SK-N-MC (cell line): ENCODE data around the gene NCAM2.
A peak's percentile ranks its signal among the peaks of the same experiment; 100 is the strongest.

ENCODE experiments used
- DNase-seq: peaks from one replicate; pipeline ENCODE4 v3.0.0-alpha.2; 2011; ENCODE audit warnings: low read depth, low spot score
- H3K27ac ChIP-seq: fragments of 200-600 bp; sonication (generic); 2 replicates; pipeline ENCODE4 v1.5.1; 2016; ENCODE audit warnings: mixed run types
- H3K36me3 ChIP-seq: fragments of 200-600 bp; sonication (generic); 2 replicates; pipeline ENCODE4 v1.6.1; 2017; ENCODE audit warnings: antibody characterized with exemption, low read length, mixed read lengths; ENCODE audit not compliant: insufficient read depth
- H3K4me3 ChIP-seq: fragments of 200-600 bp; sonication (generic); 2 replicates; pipeline ENCODE4 v1.5.1; 2016
- H3K9ac ChIP-seq: fragments of 200-600 bp; sonication (generic); 2 replicates; pipeline ENCODE4 v1.8.0; 2017; ENCODE audit warnings: mixed run types, mixed read lengths; ENCODE audit not compliant: insufficient read length
- H3K9me3 ChIP-seq: fragments of 200-600 bp; sonication (generic); 2 replicates; pipeline ENCODE4 v1.6.1; 2017; ENCODE audit warnings: low read depth, mild to moderate bottlenecking, antibody characterized with exemption, low read length, moderate library complexity, mixed read lengths
- EZH2 ChIP-seq: fragments of 200-600 bp; sonication (generic); IDR thresholded peaks from one replicate; pipeline ENCODE4 v1.6.1; 2017; ENCODE audit warnings: antibody characterized with exemption
- FOXP2 ChIP-seq: optimal IDR thresholded peaks from 2 replicates; pipeline ENCODE3; 2011; ENCODE audit warnings: mild to moderate bottlenecking, moderate library complexity; ENCODE audit not compliant: insufficient read depth; ENCODE audit errors: extremely low read length, control extremely low read depth
- POLR2AphosphoS5 ChIP-seq: IDR thresholded peaks from 2 replicates; pipeline ENCODE4 v1.6.1; 2012; ENCODE audit warnings: mild to moderate bottlenecking, low read depth, low read length, borderline replicate concordance

The NCAM2 gene

DNA sequence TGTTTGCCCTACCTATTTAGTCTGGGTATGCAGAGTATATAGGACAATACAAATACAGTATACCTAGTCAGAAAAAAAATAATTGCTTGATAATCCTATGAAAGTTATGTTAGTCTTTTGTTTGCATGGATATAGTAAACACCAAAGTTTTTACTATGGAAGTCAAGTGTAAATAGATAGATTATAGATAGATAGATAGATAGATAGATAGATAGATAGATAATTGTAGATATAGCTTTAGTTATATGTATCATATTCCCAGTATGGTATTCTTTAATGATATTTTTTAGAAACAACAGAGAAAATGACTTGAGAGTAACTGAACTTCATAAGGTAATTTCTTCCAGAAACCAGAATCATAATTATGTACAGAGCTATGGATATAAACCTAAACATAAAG lies 158.2 kb downstream of the NCAM2 start:
- Histone ChIP-seq H3K27ac (no peak overlapping the region), H3K36me3 (no peaks in the 10 kb centered on the region), H3K4me3 (no peak overlapping the region), H3K9ac (no peak overlapping the region), H3K9me3 (no peaks in the 10 kb centered on the region)
- DNase-seq: no peak
- TF ChIP-seq POLR2AphosphoS5: no peak
- TF ChIP-seq EZH2: no peak
- TF ChIP-seq FOXP2: no peak

DNA sequence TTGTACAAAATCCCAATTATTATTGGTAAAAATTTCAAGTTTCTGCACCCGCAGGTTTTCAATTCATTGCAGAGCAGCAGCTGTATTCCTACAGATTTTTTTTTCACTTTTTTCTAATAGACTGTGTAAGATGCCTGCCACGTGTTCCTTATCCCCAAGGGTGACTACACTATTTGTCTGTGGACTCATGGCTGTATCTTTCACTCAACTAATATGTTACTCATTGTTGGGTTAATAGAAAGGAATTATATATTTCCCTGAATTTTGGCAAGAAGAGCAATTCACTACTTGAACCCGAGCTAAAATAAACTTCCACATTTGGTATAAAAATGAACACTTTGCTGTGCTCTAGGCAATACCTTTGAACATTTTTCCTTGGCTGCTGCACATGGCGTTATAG lies 158.7 kb downstream of the NCAM2 start:
- H3K4me3 ChIP-seq: no peak overlapping the region
- DNase-seq: no peak
- no peaks in the 10 kb centered on the region for H3K9me3 ChIP-seq
- no peaks in the 10 kb centered on the region for H3K36me3 ChIP-seq
- H3K27ac ChIP-seq: no peak overlapping the region
- no peak overlapping the region for H3K9ac ChIP-seq
- TF ChIP-seq EZH2 (no peak), FOXP2 (no peak), POLR2AphosphoS5 (no peak)

DNA sequence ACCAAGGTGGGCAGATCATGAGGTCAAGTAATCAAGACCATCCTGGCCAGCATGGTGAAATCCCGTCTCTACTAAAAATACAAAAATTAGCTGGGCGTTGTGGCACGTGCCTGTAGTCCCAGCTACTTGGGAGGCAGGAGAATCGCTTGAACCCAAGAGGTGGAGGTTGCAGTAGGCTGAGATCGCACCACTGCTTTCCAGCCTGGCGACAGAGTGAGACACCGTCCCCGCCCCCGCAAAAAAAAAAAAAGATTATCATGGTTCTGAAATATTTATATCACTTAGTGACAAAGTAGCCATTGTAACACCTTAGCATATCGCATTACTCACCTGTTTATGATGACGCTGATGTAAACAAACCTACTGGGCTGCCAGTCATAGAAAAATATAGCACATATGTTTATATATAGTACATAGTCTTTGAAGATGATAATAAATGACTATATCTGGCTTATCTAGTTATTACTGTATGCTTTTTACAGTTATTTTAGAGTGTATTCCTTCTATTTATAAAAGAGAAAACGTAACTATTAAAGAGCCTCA lies 160.2 kb downstream of the NCAM2 start:
- no peak overlapping the region for H3K27ac ChIP-seq
- no peaks in the 10 kb centered on the region for H3K36me3 ChIP-seq
- H3K9ac ChIP-seq: no peak overlapping the region
- H3K9me3 ChIP-seq: no peaks in the 10 kb centered on the region
- DNase-seq: no peak
- TF ChIP-seq FOXP2 (no peak), EZH2 (no peak), POLR2AphosphoS5 (no peak)
- no peak overlapping the region for H3K4me3 ChIP-seq

DNA sequence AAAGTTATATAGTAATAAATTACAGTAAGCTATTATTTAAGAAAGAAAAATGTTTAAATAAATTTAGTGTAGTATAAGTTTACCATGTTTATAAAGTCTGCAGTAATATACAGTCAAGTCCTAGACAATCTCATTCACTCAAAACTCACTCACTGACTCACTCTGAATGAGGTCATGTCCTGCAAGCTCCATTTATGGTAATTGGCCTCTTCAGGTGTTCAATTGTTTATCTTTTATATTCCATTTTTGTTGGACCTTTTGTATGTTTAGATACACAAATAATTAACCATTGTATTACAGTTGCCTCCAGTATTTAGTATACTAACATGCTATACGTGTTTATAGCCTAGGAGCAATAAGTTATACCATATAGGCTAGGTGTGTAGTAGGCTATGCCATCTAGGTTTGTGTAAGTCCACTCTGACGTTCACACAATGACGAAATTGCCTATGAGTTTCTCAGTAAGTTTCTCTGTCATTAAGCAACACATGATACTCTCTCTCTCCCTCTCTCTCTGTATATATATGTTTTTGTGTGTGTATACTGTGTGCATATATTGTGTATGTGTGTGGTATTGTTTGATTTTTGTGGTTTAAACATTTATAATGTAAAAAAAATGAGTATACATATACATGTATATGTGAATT lies 161.2 kb downstream of the NCAM2 start:
- Histone ChIP-seq H3K9ac (no peak overlapping the region), H3K27ac (no peak overlapping the region), H3K36me3 (no peaks in the 10 kb centered on the region), H3K9me3 (no peaks in the 10 kb centered on the region), H3K4me3 (no peak overlapping the region)
- TF ChIP-seq FOXP2: no peak
- TF ChIP-seq EZH2: no peak
- TF ChIP-seq POLR2AphosphoS5: no peak
- DNase-seq: no peak

DNA sequence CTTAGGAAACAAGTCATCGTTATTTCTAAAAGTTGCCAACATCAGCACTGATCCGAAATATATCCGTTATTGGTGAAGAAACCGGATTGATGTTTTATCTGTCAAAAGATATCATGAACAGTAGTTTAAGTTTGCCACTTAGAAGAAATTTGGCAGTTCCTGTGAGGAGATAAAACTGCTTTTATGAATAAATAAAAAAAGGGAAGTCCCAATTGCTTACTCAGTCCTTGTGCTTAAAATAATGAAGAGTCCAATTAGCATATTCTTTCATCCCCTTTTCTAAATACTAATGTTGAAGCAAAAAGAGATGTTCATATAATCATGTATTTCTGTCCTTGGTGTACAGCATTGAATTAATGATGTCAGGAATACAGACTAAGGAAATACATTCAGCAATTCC lies 164.6 kb downstream of the NCAM2 start:
- H3K4me3 ChIP-seq: peak overlapping the region; percentile 44
- no peaks in the 10 kb centered on the region for H3K36me3 ChIP-seq
- no peak for TF ChIP-seq POLR2AphosphoS5
- TF ChIP-seq EZH2: no peak
- TF ChIP-seq FOXP2: no peak
- peak overlapping the region; percentile 76 for H3K27ac ChIP-seq
- H3K9me3 ChIP-seq: no peaks in the 10 kb centered on the region
- no peak for DNase-seq
- peak overlapping the region; percentile 50 for H3K9ac ChIP-seq

DNA sequence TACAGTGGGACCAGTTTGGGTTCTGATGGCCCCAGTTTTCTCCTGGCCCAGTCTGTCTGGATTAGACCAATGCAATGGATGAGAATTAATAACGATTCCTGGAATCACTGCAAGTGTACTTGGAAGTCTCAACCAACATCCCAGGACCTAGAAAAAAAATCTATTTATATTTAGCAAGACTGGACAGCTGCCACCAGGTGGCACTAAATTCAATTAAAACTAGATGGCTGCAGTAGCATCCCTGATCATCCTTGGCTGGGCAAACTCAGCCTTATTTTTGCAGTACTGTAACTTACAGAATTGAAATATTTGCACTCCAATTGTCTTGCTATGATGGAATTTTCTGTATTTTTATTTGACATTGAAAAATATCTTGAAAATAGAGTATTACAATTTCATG lies 165.7 kb downstream of the NCAM2 start:
- H3K27ac ChIP-seq: peak overlapping the region; percentile 76; the same call in 1 of the 2 replicates
- no peaks in the 10 kb centered on the region for H3K9me3 ChIP-seq
- peak; percentile 47 for DNase-seq
- TF ChIP-seq POLR2AphosphoS5 (no peak), FOXP2 (no peak), EZH2 (no peak)
- H3K4me3 ChIP-seq: no peak overlapping the region
- no peaks in the 10 kb centered on the region for H3K36me3 ChIP-seq
- H3K9ac ChIP-seq: no peak overlapping the region

DNA sequence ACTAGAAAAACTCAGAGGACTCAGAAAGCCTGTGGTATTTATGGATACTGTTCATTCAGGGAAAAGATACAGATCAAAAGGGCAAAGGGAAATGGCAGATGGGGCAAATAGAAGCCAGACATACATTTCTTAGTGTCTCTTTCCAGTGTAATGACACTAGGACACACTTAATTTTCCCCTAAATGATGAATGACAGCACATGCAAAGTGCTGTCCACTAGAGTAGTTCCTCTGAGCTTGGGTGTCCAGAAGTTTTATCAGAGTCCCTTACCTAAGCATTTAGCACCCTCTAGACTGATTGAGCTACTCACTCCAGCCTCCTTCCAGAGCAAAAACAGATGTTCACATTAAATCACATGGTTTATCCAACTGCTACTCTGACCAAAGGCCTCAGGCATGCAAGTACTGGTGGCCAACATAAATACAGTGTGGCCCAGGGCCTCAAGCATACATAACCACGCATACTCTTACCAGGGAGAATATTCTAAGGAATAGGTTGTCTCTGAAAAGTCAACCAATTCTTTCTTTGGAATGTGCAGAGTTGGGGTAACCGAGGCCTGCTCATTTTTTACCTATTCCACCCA lies 166.9 kb downstream of the NCAM2 start:
- H3K36me3 ChIP-seq: no peaks in the 10 kb centered on the region
- H3K9me3 ChIP-seq: no peaks in the 10 kb centered on the region
- H3K9ac ChIP-seq: no peak overlapping the region
- no peak overlapping the region for H3K27ac ChIP-seq
- DNase-seq: no peak
- H3K4me3 ChIP-seq: no peak overlapping the region
- TF ChIP-seq FOXP2: no peak
- no peak for TF ChIP-seq POLR2AphosphoS5
- no peak for TF ChIP-seq EZH2

DNA sequence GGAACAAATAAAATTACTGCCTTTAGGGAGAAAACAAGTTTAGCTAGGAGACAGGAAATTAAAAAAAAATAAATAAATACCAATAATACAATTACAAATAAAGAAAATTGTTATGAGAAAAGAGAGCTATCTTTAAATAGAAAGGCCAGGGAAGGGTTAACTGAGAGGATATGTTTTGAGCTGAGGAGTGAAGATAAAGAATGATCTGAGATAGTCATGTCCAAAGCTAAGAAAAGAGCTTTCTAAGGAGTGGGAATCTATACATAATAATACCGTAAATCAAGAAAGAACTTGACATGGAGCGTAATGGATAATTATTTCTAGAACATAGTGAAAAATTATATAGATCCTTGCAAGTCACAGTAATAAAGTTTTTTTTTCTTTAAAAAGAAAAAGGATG lies 176.5 kb downstream of the NCAM2 start:
- TF ChIP-seq EZH2 (no peak), FOXP2 (no peak), POLR2AphosphoS5 (no peak)
- H3K4me3 ChIP-seq: no peak overlapping the region
- no peaks in the 10 kb centered on the region for H3K9me3 ChIP-seq
- DNase-seq: no peak
- H3K27ac ChIP-seq: no peak overlapping the region
- H3K9ac ChIP-seq: no peak overlapping the region
- H3K36me3 ChIP-seq: no peaks in the 10 kb centered on the region
